GM12872 (cell line): Measurements from ENCODE around the gene LHFPL6.

Experiments
- CTCF ChIP-seq: IDR thresholded peaks from 3 replicates; pipeline ENCODE4 v1.5.1; 2011; ENCODE audit warnings: low read depth, mild to moderate bottlenecking, low read length, moderate library complexity; ENCODE audit not compliant: insufficient read depth

Gene LHFPL6

GRCh38 chr13:39405596-39406205 lies 197.3 kb downstream of the LHFPL6 start:
- no peak for TF ChIP-seq CTCF

GRCh38 chr13:39405107-39405506 lies 197.9 kb downstream of the LHFPL6 start:
- TF ChIP-seq CTCF, result no peak

GRCh38 chr13:39403106-39403505 lies 199.9 kb downstream of the LHFPL6 start:
- TF ChIP-seq CTCF, result no peak

GRCh38 chr13:39402221-39402970 lies 200.6 kb downstream of the LHFPL6 start:
- TF ChIP-seq CTCF, result no peak

GRCh38 chr13:39401756-39402155 lies 201.2 kb downstream of the LHFPL6 start:
- TF ChIP-seq CTCF, result no peak

- no peak for TF ChIP-seq CTCF
These were observed 201.8 kb downstream of the LHFPL6 start for GRCh38 chr13:39401046-39401705.

GRCh38 chr13:39399102-39399501 lies 203.9 kb downstream of the LHFPL6 start:
- no peak for TF ChIP-seq CTCF
